HG03135 (cell line): ENCODE measurements around the gene KLF6.
A peak's percentile ranks its signal among the peaks of the same experiment; 100 is the strongest.

Experiments used
- ATAC-seq: cut with Tn5 transposase; IDR thresholded peaks from one replicate; pipeline ENCODE4 v1.9.1; 2021; ENCODE audit warnings: mild to moderate bottlenecking, moderate library complexity; ENCODE audit not compliant: unreplicated experiment

Gene KLF6

DNA sequence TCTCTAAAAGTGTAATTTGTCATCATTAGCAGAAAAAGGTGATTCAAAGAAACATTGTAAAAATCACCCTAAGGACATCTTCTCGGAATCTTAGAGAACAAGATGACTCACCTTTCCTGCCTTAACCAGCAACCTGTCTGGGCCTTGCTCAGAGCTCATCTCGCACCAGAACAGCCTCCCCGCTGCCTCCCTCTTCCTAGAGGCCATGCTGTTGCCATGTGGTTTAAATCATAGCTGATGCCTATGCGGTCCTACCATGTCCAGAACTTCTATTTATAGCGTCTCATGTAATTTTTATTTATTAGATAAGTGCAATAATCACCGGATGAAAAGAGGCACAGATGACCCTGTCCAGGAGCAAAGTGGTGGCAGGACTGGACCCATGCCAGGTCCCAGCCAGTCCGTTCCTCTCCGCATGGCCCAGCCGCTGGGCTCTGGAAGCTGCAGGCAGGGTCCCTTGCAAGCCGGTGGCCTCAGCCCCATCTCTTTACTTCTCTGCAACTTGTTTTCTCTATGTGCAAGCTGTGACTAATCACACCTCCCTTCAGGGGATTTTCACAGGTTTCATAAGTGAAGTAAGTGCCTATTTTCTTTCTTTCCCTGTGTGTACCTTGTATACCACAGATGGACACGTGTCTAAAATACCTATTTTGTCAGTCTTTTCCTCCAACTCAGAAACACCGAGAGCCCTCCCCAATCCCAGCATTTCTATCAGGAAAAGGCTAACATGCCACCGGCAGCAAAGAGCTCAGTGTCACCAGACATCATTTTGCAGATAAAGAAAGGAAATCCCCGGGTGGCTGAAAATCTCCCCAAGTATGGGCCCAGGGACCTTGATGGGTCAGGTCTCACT lies 27.1 kb downstream of the KLF6 start:
- peak; percentile 74 for ATAC-seq

DNA sequence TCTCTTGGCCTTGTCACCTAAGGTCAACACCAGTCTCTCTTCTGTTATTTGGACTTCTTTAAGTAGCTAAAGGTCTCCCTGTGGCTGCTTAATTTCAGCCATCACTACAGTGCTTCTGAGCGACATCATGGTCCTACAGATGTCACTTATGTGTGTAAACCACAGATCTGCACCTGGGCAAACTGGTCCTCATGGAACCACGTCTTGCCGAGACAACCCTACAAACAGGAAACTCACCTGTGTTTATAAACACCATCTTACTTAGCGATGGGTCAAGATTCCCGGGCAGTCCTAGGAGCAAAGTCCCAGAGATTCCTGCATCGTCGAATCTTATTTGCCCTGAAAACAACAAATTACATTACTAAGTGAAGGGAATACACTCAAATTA lies 27.8 kb downstream of the KLF6 start:
- ATAC-seq, result no peak

DNA sequence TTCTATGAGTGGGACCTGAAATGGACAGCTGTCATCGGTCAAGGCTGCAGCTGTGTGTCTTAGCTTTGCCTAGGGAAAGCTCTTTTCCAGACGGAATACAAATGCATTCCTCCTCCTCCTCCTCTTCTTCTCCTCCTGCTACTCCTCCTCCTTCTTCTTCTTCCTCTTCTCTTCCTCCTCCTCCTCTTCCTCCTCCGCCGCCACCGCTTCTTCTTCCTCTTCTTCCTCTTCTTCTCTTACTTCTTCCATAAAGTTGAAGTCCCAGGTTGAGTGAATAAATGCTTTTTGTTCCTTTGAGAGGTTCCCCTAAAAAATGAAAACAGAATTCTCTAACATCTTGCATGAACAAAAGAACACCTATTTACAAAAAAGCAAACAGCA lies 28.7 kb downstream of the KLF6 start:
- no peak for ATAC-seq

DNA sequence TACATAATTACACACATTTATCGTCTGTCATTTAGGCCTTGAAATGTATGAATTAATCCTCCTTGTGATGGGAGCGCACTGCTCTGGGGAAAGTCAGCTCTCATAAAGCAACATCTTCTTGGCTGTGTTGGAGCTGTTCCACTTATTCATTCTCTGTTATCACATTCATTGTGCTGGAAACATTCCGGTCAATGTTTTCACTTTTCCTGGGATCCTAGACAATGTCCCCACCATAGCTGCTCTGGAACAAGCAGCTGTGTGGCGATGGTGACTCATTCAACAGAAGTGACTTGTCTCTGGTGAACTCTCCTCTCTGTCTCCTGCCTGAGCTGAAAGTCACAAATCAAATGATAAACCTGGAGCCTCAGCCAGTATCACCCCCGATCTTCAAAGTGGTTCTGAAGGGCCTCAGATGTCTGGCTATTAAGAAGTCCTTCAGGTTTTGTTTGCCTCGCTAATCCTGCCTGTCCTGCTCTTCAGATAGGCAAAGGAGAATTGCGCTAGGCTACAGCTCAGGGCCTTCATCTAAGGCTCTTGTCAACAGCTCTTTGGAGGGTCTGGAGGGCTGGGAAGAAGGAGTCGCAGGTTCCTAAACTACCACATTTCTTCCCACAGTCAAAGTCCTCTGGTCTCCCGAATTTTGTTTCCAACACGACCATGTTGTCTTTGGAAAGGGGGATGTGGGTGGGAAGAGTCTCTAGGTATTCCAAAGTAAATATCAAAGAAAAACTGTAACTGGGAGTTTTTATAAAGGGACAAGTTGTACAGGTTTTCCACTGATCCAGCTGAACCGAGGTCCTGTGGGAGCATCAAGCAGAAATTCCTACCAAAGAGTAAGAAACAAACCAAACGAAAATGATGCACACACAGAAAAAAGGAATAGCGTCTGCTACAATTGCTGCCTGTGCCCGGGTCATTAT lies 29.3 kb downstream of the KLF6 start:
- ATAC-seq, result no peak

DNA sequence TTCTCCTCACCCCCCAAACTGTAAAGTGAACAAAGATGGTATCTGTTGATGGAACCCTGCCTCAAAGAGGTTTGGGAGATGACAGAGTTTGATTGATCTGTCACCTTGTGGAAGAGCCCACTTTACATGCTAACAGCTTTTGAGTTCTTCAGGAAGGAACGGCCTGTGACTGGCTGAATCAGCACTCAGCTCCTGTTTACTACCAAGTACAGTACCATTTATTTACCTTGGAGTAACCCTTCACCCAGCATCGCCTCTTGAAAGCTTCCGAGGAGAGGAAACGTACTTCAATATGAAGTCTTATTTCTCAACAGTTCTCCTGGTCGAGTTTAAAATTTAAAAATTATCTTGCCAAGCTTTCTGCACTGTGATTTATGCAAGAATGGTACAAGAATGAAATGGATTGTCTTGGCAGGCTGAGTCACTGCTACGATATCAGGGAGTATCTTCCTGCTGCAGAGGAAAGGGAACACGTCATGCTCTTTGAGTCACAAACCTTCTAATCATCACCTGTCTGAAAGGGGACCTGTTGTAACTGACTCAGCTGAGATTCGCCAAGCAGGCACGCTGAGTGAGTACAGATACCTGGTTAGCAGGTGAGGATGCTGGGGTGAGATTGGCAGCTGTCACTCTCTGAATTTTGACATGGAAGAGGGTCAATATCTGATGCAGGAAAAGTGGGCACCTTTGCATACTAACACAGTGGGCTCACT lies 30.1 kb downstream of the KLF6 start:
- ATAC-seq, result no peak

DNA sequence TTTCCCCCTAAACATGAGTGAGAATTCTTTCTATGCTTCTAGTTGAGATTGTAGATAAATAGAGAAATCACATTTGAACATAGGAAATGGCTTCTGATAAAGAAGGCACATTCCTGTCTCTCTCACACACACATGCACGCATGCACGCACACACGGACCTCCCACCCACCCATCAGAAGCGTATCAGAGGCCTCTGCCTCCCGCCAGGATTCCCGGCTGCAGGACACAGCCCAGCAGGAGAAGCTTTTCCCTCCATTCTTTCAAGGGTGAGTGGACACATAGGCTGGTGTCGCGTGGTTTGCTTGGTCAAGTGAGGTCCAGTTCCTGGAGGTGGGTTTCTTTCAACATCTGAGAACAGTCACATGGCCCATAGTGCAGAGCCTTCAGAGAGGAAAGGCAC lies 34.2 kb downstream of the KLF6 start:
- ATAC-seq, result no peak

DNA sequence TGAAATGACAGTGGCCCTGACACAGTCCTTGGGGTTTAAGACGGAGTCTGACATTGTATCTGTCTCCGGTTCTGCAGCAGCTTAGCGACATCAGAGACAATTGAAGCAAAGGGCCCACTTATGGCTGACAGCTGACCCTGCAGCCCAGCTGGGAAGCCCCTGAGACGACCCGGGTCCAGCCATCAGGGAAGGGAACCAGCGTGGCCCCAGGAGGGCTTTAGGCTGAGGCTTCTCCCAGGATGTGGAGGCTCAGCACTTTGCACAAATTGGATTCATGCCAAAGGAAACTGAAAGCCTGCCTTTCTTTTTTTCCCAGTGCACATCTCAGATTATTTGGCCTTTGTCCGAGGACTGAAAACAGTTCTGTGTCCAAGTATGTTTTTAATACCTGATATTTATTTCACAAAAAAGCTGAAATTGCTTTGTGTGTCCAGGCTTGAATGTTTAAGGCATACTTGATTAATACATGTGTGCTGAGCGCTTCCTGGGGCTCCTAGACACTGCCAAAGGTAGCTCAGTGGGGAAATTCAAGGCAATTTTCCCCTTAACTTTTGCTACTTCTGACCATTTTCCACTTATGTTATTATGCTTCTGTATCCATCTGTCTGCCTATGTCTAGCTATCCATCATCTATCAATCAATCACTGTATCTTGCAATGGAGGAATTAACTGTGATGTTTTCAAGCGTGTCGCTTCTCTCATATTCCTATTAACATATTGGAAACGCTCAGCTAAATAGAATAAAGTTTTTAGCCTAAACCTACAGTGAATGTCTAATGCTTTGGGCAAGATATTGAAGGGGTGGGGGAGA lies 34.8 kb downstream of the KLF6 start:
- peak; percentile 41 for ATAC-seq

DNA sequence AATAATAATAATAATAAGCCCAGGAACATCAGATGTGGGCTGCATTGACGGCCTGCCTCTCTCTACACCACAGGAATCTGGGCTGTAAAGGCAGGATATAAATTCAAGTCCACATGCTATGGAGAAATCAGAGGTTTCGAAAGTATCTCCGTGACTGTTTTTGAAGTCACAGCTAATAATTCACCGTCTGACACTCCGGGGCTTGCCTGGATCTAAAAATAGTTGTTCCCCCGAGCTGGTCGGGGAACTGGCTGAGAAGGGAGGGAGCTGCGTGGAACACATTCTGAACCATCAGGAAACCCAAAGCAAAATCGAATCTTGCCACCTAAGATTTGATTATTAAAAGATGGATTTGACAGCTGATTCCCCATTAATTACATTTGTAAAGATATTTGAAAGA lies 35.4 kb downstream of the KLF6 start:
- ATAC-seq, result peak; percentile 32

DNA sequence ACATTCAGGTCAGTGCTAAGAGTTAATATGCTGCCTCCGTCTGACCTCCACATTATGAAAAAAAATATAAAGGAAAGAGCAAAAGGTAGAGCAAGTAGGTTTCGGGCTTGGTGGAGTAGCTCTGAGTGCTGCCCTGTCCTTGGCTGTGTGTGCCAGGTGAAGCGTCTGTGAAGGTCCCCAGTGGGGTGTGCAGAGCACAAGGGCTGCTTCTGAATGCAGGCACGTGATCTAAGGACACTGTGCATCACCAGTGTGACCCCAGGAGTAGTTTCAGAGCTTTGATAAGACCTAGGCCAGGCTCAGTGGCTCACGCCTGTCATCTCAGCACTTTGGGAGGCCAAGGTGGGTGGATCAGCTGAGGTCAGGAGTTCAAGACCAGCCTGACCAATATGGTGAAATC lies 36.0 kb downstream of the KLF6 start:
- ATAC-seq, result no peak

DNA sequence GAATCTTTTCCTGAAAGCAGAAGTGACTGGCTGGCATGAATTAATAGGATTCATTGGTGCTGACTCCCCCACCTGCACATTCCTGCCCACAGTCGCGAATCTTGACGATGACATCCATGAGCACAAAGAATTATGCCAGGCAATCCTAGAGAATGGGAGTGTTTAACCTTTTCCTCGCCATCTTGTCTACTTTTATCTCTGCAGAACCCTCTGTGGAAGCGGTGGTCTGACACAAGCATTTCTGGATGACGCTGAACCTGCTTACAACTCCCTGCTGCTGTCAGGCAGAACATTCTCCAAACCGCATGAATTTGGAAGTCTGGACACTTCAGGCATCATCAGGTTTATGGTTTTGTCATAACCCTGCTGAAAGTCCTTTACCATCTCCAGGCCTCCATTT lies 36.5 kb downstream of the KLF6 start:
- no peak for ATAC-seq

DNA sequence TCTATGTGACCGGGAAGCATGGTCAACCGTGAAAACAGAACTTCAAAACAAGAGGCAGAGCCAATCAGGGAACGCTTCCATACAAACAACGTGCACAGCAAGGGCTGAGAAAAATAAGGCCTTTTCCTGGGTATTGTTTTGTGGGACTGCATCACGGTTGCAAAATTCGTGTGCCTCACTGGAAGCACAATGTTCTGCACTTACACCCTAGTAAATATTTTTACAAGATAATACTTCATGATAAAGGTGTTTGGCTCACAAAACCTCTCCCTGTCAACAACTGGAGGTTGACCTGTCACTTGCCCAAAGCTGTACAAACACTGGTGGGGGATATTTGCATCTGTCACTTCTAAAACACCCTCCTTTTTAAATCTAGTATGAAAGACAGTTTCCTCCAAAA lies 37.0 kb downstream of the KLF6 start:
- ATAC-seq, result no peak

DNA sequence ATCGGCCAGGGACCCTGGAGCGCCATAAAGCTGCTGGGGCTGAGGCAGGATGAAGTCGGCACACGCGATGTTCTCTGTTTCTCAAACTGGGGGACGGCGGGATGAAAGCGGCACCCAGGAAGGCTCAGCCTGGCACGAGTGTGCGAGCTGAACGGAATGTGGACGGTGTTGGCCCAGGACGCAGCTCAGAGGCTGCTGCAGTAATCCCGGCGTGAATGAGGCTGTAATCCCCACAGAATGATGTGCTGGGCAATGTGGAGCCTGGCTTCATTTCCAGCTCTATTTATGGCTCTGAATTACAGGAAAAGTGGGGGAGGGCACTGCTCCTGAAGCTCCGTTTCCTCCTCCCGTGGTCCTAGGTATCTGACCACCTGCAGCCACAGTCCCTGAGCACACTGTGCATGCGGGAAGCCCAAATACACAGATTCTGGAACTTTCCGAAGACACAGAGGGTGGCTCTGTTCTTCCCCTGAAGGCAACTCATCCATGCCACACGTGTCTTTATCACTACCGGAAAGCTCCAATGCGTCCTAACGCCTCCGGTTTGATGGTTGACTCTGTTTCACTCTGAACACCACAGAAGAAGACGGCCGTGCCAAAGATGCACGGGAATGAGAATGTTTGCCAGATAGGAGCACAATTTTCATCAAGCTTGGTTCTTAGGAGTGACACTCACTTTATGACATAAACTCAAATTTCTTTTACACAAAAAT lies 37.6 kb downstream of the KLF6 start:
- no peak for ATAC-seq

DNA sequence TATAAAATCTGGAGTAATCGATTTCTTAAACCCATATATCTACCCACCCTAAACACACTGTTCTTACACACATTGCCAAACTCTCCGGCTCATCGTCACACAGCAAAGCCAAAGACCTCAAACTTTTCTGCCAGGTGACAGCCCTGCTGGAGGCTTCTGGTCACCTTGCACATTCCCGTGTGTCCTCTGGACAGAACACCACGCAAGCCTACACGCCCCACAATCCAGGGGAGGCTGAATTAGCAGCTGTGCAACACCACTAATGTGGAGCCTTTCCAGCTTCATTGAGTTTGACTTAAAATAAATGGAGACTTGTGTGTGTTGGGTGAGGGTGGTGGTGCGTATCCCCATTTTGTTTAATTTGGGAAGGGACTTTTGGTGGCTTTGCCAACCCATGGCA lies 38.4 kb downstream of the KLF6 start:
- no peak for ATAC-seq

DNA sequence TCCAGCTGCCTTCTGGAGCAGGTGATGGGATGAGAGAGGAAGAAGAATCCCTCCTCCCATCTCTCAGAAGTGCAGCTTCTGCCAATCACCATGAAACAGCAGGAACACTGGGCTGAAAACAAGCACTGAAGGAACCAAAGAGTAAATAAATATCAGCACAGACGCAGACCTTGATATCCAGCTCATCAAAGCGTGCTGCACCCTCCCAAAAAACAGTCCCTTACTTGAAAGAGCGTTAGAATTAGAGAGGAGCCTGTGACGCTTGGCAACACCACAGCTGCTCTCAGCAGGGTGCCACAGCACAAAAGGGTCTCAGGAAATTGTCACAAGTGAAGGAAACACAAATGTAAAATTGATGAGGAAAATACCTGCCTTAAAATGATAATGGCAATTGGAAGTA lies 39.5 kb downstream of the KLF6 start:
- ATAC-seq, result no peak

DNA sequence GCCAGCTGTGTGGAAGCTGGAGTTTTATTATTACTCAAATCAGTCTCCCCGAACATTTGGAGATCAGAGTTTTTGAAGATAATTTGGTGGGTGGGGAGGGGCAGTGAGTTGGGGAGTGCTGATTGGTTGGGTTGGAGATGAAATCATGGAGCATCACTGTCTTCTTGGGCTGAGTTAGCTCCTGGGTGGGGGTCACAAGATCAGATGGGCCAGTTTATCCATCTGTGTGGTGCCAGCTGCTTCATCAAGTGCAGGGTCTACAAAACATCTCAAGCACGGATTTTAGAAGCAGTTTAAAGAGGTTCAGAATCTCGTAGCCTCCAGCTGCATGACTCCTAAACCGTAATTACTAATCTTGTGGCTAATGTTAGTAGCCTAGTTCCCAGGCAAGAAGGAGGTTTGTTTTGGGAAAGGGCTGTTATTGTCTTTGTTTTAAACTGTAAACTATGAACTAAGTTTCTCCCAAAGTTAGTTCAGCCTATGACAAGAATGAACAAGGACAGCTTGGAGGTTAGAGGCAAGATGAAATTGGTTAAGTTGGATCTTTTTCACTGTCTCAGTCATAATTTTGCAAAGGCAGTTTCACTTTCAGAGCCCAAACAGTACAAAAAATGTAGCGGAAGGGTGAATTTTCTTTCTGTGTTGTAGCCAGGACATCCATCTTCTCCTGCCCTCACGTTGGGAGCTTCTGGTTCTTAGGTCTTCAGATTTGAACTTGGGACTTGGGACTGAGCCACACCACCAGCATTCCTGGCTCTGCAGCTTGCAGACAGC lies 43.1 kb downstream of the KLF6 start:
- no peak for ATAC-seq

DNA sequence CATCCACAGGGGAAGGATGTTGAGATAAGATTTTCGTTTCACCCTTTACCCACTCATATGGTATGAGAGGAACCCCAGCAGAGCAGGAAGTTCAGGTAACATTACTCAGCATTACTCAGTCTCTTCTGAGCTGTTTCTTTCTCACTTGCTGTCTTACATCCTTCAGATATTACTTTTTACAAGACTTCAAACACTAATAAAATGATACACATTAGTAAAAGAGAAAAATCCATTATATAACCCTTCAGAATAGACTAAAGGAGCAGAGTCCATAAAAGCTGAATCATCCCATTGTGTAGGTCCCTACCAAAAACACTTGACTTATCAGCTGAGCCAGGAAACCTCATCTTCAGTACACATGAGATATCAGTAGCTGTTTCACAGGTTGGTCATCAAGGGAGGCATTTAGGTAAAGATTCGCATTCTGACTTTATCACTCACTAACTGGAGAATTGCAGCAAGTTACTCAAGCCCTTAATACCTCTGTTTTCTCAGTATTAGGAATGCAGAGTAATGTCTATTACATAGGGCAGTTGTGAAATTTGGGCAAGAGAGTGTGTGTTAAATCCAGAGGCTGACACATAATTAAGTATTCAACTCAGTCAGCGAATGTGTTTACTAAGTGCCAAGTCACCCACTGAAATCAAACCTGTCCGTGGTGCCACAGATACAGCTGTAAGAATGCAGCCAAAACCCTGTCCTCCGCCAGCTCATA lies 44.7 kb downstream of the KLF6 start:
- ATAC-seq, result no peak

DNA sequence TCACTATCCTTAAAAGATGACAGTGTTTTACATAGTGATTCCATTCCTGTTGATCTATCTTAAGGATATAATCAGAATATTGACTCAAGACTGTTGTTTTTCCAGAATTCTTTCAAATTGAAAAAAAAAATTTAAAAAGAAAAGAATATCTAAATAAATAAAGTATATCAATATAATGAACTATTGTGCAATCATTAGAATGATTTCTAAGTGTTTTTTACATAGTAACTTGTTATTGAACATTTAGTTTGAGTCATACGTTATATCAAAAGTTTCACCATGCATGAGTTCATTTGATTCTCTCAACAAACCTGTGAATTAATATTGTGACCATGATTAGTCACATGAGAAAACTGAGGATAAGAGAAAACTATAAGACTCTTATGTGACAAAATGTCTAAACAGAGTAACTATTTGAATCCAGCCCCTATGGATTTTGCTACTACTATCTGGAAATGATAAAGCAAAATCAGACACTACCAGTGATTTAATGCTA lies 46.1 kb downstream of the KLF6 start:
- no peak for ATAC-seq

DNA sequence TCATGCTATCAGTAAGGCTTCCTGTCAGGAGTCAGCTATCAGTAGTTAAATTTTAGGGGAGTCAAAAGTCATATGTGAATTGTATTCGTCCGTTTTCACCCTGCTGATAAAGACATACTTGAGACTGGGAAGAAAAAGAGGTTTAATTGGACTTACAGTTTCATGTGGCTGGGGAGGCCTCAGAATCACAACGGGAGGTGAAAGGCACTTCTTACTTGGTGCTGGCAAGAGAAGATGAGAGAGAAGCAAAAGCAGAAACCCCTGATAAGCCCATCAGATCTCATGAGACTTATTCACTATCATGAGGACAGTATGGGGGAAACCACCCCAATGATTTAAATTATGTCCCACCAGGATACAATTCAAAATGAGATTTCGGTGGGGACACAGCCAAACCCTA lies 47.1 kb downstream of the KLF6 start:
- ATAC-seq, result no peak
